Breast epithelium (tissue), 3 donors: ENCODE data around the gene CREB3L1.

Experiments used
- CTCF ChIP-seq, 3 donors: fragments of 450-650 bp; IDR thresholded peaks; one replicate each; pipeline ENCODE4 v1.5.1; 2016 to 2017; ENCODE audit warnings: antibody characterized with exemption in 3 of 3, mild to moderate bottlenecking in 3 of 3, moderate library complexity in 3 of 3
- POLR2A ChIP-seq: fragments of 450-650 bp; IDR thresholded peaks from one replicate; pipeline ENCODE4 v1.6.1; 2016; ENCODE audit warnings: antibody characterized with exemption, mild to moderate bottlenecking, moderate library complexity
- POLR2AphosphoS5 ChIP-seq, 3 donors: sonication (generic); formaldehyde crosslinking; IDR thresholded peaks; one replicate each; pipeline ENCODE4 v1.6.1; 2017; ENCODE audit warnings: antibody characterized with exemption in 3 of 3

GRCh38 chr11:46250745-46251052 lies 26.8 kb upstream of the CREB3L1 start:
- TF ChIP-seq CTCF (IDR thresholded peaks at IDR 0.05): no peak
- no peak for TF ChIP-seq POLR2A
- TF ChIP-seq POLR2AphosphoS5 (IDR thresholded peaks at IDR 0.05): no peak
